ENCODE data around the gene IGLL1.

DNA sequence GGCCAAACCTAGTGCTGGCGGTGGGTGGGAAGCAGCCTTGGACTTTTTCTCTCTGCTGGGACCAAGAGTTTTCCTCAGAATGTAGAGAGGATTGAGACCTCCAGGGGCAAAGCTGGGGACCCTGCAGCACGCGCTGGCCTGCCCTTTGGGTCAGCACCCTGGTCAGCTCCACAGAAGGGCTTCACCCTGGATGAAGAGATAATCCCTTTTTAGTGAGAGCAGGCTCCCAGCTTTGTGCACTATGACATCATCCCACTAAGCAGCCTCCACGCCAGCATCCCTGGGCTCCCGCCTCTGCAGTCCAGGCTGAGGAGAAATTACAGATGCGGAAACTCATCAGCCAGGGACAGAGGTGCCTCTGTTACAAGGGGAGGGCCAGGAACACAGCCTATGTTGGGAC, 28.5 kb upstream of the IGLL1 start:
- TF ChIP-seq EZH2 (IDR thresholded peaks at IDR 0.05; ENCODE audit: insufficient read depth, poor library complexity, severe bottlenecking) (no peak), EZH2phosphoT487 (IDR thresholded peaks at IDR 0.05; ENCODE audit: insufficient read depth, low read depth) (no peak)

All from GM23248 (cell line).